GM12878 (cell line): ENCODE data around the gene IER5L. TPM values are rescaled to one million over a fixed set of nuclear protein-coding genes. Genes with fewer than 3 reads are reported as not detected.

Source experiments
- ATAC-seq: fragments of 200-7000 bp; cut with Tn5 transposase; 3 replicates; pipeline ENCODE4 v1.9.1; 2020; ENCODE audit warnings: mild to moderate bottlenecking, moderate library complexity
- BruUV-seq: library from RNA; stranded (reverse); fragments of 400-500 nt; replicated peaks from 2 replicates; lab custom pipeline; 2021; lab: Mats Ljungman, UMichigan
- CTCF ChIA-PET: fragments of 300-600 bp; sonication (Branson Sonifier 250); formaldehyde crosslinking; extraction: SDS; loops from one replicate; lab custom pipeline; 2021; ENCODE audit warnings: inconsistent platforms; lab: Yijun Ruan, JAX
- POLR2A ChIA-PET: fragments of 350-600 bp; formaldehyde crosslinking; extraction: SDS; loops from one replicate; lab custom pipeline; 2021; ENCODE audit warnings: inconsistent platforms; lab: Charles Lee
- RAD21 ChIA-PET: fragments of 300-600 bp; sonication (Branson Sonifier 250); formaldehyde crosslinking; loops from one replicate; lab custom pipeline; 2023; ENCODE audit warnings: antibody characterized with exemption; ENCODE audit not compliant: unreplicated experiment; lab: Charles Lee
- SMC1A ChIA-PET: fragments of 300-600 bp; sonication (Branson Sonifier 250); formaldehyde crosslinking; loops from one replicate; lab custom pipeline; 2023; ENCODE audit not compliant: unreplicated experiment, uncharacterized antibody; lab: Charles Lee
- DNase-seq: peaks from one replicate; pipeline ENCODE4 v3.0.0-alpha.2; 2011; ENCODE audit warnings: low read depth, low spot score
- FAIRE-seq: peaks from 3 replicates; lab custom pipeline; 2011; peaks lifted over from hg19 to GRCh38; lab: Jason Lieb, UNC
- H2AFZ ChIP-seq: 2 replicates; pipeline ENCODE4 v1.6.0; 2011; ENCODE audit warnings: low read depth, low read length, control low read depth; ENCODE audit not compliant: control insufficient read depth
- H3K27ac ChIP-seq: 2 replicates; pipeline ENCODE4 v1.5.1; 2011; ENCODE audit warnings: control low read depth; ENCODE audit not compliant: control insufficient read depth, insufficient read depth
- H3K27me3 ChIP-seq, 2 experiments: replicated peaks in 1 of 2; 2 replicates each; pipeline versions ENCODE4 v1.6.0 to v1.6.1; 2011; ENCODE audit warnings: low read length in 1 of 2; ENCODE audit not compliant: control insufficient read depth in 2 of 2, insufficient read depth in 2 of 2
- H3K36me3 ChIP-seq, 2 experiments: 2 replicates each; pipeline ENCODE4 v1.5.1; 2011; ENCODE audit warnings: low read length in 1 of 2; ENCODE audit not compliant: control insufficient read depth in 2 of 2, insufficient read depth in 2 of 2
- H3K4me1 ChIP-seq: 2 replicates; pipeline ENCODE4 v1.6.1; 2011; ENCODE audit warnings: mild to moderate bottlenecking, low read length, moderate library complexity, mixed read lengths; ENCODE audit not compliant: control insufficient read depth, insufficient read depth
- H3K4me2 ChIP-seq: 2 replicates; pipeline ENCODE4 v1.6.0; 2011; ENCODE audit warnings: control low read depth; ENCODE audit not compliant: control insufficient read depth, insufficient read depth
- H3K4me3 ChIP-seq: fragments of 200-600 bp; sonication (generic); 2 replicates; pipeline ENCODE4 v1.5.1; 2016
- H3K79me2 ChIP-seq: 2 replicates; pipeline ENCODE4 v1.6.0; 2011; ENCODE audit warnings: low read length; ENCODE audit not compliant: control insufficient read depth, insufficient read depth
- H3K9ac ChIP-seq: 2 replicates; pipeline ENCODE4 v1.8.0; 2011; ENCODE audit warnings: low read length, control low read depth, mixed read lengths; ENCODE audit not compliant: control insufficient read depth, insufficient read depth
- H3K9me3 ChIP-seq: replicated peaks from 3 replicates; pipeline ENCODE4 v1.5.1; 2011; ENCODE audit warnings: mild to moderate bottlenecking, low read length; ENCODE audit not compliant: control insufficient read depth, insufficient read depth
- H4K20me1 ChIP-seq: 2 replicates; pipeline ENCODE4 v1.6.0; 2011; ENCODE audit not compliant: control insufficient read depth, insufficient read depth
- ATF7 ChIP-seq: fragments of 450-650 bp; IDR thresholded peaks from 2 replicates; pipeline ENCODE4 v1.6.1; 2016; ENCODE audit warnings: low read depth, mild to moderate bottlenecking
- DPF2 ChIP-seq: fragments of 450-650 bp; IDR thresholded peaks from 2 replicates; pipeline ENCODE4 v1.6.1; 2017; ENCODE audit warnings: mild to moderate bottlenecking
- E4F1 ChIP-seq: fragments of 450-650 bp; IDR thresholded peaks from 2 replicates; pipeline ENCODE4 v1.6.1; 2018; ENCODE audit warnings: borderline replicate concordance, mild to moderate bottlenecking; ENCODE audit not compliant: partially characterized antibody
- EGR1 ChIP-seq, 2 experiments: IDR thresholded peaks; 1 replicate in 1 of 2; 2 replicates in 1 of 2; pipeline ENCODE4 v1.6.1; 2011 to 2012; ENCODE audit warnings: low read depth in 2 of 2, low read length in 2 of 2, borderline replicate concordance in 1 of 2, mild to moderate bottlenecking in 1 of 2, moderate library complexity in 1 of 2
- FOS ChIP-seq: IDR thresholded peaks from 3 replicates; pipeline ENCODE4 v1.6.1; 2011; ENCODE audit warnings: borderline replicate concordance; ENCODE audit not compliant: insufficient read length; ENCODE audit errors: extremely low read depth
- IRF4 ChIP-seq: IDR thresholded peaks from 2 replicates; pipeline ENCODE4 v1.6.1; 2011; ENCODE audit warnings: low read depth, low read length
- KDM1A ChIP-seq: fragments of 200-600 bp; sonication (generic); IDR thresholded peaks from 2 replicates; pipeline ENCODE4 v1.6.1; 2016; ENCODE audit warnings: borderline replicate concordance
- MTA2 ChIP-seq: fragments of 450-650 bp; IDR thresholded peaks from 2 replicates; pipeline ENCODE4 v1.6.1; 2016; ENCODE audit warnings: low read depth, mild to moderate bottlenecking, moderate library complexity
- RBBP5 ChIP-seq: fragments of 200-600 bp; sonication (generic); conservative IDR thresholded peaks from 2 replicates; pipeline ENCODE4 v1.6.1; 2016
- RCOR1 ChIP-seq: conservative IDR thresholded peaks from 2 replicates; pipeline ENCODE4 v1.6.1; 2012; ENCODE audit warnings: low read depth, low read length, improper control_type of control experiment
- WGBS: methylation state at CpG from one replicate; pipeline ENCODE4 v1.1.6; 2016; ENCODE audit warnings: low lambda C conversion rate; ENCODE audit not compliant: insufficient replicate concordance, insufficient coverage; ENCODE audit errors: missing lambda C conversion rate; 5-methylcytosine and 5-hydroxymethylcytosine counted together
- in situ Hi-C: fragments of 300-500 bp; cut with MboI; formaldehyde crosslinking; loops from 9 replicates; pipeline ENCODE4 v1.14.3; 2018; ENCODE audit warnings: mixed read lengths
- intact Hi-C: fragments of 100-400 bp; cut with micrococcal nuclease; formaldehyde crosslinking; loops from one replicate; pipeline ENCODE4 v1.14.2; 2022; ENCODE audit not compliant: unreplicated experiment
- polyA plus RNA-seq, 11 experiments: library from polyadenylated mRNA; depleted of rRNA in 4 of 11; unstranded in 6 of 11; stranded (reverse) in 5 of 11; fragments of >200 nt; fragmentation: Nextera tagmentation in 4 of 11; fragmentation: Illumina TruSeq in 1 of 11; extraction: Ambion mirVana in 4 of 11; extraction: Trizol in 1 of 11; gene quantifications; 1 replicate in 1 of 11; 2 replicates in 10 of 11; pipeline versions ENCODE4 v1.2.1 to v1.2.3, GENCODE V29; 2011 to 2016; ENCODE audit warnings: inconsistent platforms in 2 of 11, missing spikeins in 2 of 11, low read depth in 1 of 11
- total RNA-seq, 4 experiments: library from RNA; depleted of rRNA in 3 of 4; stranded (reverse); fragments of >200 nt in 3 of 4; fragmentation: Illumina TruSeq in 1 of 4; extraction: Trizol in 1 of 4; gene quantifications; 2 replicates each; pipeline versions ENCODE4 v1.2.1 to v1.2.3, GENCODE V29; 2013 to 2021

Gene IER5L
- total and polyA plus RNA-seq, 10 of the 15 experiments (the other 5 are each of a cell fraction or from before 2014, with no cell fraction given) = 0.04 to 1.4 (median 0.17) TPM

- H3K4me2 ChIP-seq = 0 out of 2 replicates have a peak overlapping the region, but pooled peaks have one; percentile 15
- H3K36me3 ChIP-seq = no peaks in the 10 kb centered on the region
- FAIRE-seq = no peak
- no peaks in the 10 kb centered on the region for H3K27me3 ChIP-seq
- no peaks in the 10 kb centered on the region for H3K9me3 ChIP-seq
- no peak overlapping the region for H3K27ac ChIP-seq
- H3K4me3 ChIP-seq = no peak overlapping the region
- BruUV-seq = no TSS peak
- peak; percentile 38 for ATAC-seq
- no peaks in the 10 kb centered on the region for H4K20me1 ChIP-seq
- ChIA-PET RAD21 (interaction anchor here (0.9 to 3.2 kb wide), 4 partner anchors 11 to 35 kb away, joined by 3 to 11 read pairs (median 7); partner anchors contain the start of gene IER5L), CTCF (interaction anchor here (1.4 to 13.1 kb wide), 4 partner anchors 7 to 458 kb away, joined by 9 to 273 read pairs (median 16); no protein-coding TSS in a partner anchor), SMC1A (interaction anchor here (0.6 to 3.3 kb wide), 6 partner anchors 11 to 184 kb away, joined by 3 to 9 read pairs (median 4); partner anchors contain the start of gene IER5L), POLR2A (interaction anchor here (0.6 to 1.7 kb wide), 2 partner anchors 18 to 491 kb away, joined by 4 to 8 read pairs; no protein-coding TSS in a partner anchor)
- no peak overlapping the region for H3K9ac ChIP-seq
- WGBS = 30% methylated on average over 14 of the region's 18 CpGs
- intact Hi-C loops = no loop called here
- H2AFZ ChIP-seq = no peak overlapping the region
- in situ Hi-C loops = no loop called here
- TF ChIP-seq MTA2 = no peak
- no peak for TF ChIP-seq RBBP5
- no peak for TF ChIP-seq ATF7
- TF ChIP-seq IRF4 = no peak
- no peak for TF ChIP-seq DPF2
- TF ChIP-seq E4F1 = no peak
- no peak for TF ChIP-seq KDM1A
- no peak for TF ChIP-seq FOS
- TF ChIP-seq RCOR1 = no peak
- TF ChIP-seq EGR1 (IDR thresholded peaks at IDR 0.05; ENCODE audit: borderline replicate concordance in 1 of 2, low read depth in 2 of 2, low read length in 2 of 2) = no peak
- H3K79me2 ChIP-seq = no peaks in the 10 kb centered on the region
- DNase-seq = no peak
- peaks cover 6% of the 10 kb centered on the region; the same call in 1 of the 2 replicates for H3K4me1 ChIP-seq
These were observed 11.2 kb downstream of the IER5L start for GRCh38 chr9:129166623-129167557.
